ENCODE results near the gene CD99. TPM values are rescaled to one million over a fixed set of nuclear protein-coding genes. Genes with fewer than 3 reads are reported as not detected.

The CD99 gene
- total and polyA plus RNA-seq, 9 of the 15 experiments (the other 6 are each of a cell fraction or from before 2014, with no cell fraction given): 5.0 to 55.3 (median 34.5) TPM

DNA sequence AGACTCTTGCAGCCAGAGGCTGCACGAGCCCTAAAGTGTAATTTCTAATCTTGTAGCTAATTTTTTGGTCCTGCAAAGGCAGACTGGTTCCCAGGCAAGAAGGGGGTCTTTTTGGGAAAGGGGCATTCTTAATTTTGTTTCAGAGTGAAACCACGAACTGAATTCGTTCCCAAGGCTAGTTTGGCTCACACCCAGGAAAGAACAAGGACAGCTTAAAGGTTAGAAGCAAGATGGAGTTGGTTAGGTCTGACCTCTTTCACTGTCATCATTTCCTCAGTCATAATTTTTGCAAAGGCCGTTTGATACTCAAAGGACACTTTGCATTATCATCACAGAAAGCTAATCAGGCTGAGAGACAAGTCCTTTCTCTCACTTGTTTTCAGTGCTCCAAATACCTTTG is 91.7 kb downstream of the CD99 start (continued):
- TF ChIP-seq TSHZ1 (CRISPR knock-in tag; IDR thresholded peaks at IDR 0.05): peak; percentile 65; the same call in 1 of the 2 replicates
- TF ChIP-seq GTF2A2 (tag; IDR thresholded peaks at IDR 0.05): 0 out of 2 replicates have a peak, but pooled peaks have one; percentile 63
- TF ChIP-seq, protein P1, sequence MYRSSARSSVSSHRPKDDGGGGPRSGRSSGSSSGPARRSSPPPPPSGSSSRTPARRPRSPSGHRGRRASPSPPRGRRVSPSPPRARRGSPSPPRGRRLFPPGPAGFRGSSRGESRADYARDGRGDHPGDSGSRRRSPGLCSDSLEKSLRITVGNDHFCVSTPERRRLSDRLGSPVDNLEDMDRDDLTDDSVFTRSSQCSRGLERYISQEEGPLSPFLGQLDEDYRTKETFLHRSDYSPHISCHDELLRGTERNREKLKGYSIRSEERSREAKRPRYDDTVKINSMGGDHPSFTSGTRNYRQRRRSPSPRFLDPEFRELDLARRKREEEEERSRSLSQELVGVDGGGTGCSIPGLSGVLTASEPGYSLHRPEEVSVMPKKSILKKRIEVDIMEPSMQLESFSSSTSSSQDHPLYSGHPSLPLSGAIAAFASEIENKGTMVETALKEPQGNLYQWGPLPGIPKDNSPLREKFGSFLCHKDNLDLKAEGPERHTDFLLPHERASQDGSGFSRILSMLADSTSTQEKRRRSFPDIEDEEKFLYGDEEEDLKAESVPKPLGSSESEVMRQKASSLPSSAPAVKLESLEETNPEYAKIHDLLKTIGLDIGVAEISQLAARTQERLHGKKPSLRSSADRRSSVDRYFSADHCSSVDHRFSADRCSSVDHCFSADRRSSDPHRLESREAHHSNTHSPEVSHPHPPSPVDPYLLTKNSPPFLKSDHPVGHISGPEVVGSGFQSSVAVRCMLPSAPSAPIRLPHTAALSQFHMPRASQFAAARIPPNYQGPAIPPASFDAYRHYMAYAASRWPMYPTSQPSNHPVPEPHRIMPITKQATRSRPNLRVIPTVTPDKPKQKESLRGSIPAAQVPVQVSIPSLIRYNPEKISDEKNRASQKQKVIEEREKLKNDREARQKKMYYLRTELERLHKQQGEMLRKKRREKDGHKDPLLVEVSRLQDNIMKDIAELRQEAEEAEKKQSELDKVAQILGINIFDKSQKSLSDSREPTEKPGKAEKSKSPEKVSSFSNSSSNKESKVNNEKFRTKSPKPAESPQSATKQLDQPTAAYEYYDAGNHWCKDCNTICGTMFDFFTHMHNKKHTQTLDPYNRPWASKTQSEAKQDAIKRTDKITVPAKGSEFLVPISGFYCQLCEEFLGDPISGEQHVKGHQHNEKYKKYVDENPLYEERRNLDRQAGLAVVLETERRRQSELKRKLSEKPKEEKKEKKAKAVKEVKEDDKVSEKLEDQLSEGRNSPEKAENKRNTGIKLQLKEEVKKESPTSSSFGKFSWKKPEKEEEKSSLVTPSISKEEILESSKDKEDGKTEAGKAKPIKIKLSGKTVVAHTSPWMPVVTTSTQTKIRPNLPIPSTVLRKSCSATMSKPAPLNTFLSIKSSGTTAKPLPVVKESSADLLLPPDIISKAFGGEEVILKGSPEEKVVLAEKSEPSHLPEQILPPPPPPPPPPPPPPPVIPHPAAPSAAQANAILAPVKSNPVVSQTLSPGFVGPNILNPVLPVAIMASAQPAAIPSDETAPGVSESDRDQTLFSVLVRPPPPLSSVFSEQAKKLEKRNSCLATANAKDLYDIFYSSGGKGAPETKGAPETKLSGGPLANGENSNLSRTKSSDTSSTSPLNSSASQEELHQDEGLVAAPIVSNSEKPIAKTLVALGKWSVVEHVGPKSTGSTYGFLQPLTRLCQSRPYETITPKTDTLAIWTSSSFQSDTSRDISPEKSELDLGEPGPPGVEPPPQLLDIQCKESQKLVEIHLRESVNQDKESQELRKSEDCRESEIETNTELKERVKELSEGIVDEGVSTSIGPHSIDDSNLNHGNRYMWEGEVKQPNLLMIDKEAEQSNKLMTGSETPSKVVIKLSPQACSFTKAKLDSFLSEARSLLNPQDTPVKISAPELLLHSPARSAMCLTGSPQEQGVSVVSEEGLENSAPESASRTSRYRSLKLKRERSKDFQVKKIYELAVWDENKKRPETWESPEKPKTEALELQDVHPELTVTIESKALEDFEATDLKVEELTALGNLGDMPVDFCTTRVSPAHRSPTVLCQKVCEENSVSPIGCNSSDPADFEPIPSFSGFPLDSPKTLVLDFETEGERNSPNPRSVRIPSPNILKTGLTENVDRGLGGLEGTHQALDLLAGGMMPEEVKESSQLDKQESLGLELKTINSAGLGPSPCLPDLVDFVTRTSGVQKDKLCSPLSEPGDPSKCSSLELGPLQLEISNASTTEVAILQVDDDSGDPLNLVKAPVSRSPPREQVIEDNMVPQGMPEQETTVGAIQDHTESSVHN (IDR thresholded peaks at IDR 0.05; ENCODE audit: borderline replicate concordance in 1 of 2, low read depth in 1 of 2): no peak
- TF ChIP-seq, protein P2, sequence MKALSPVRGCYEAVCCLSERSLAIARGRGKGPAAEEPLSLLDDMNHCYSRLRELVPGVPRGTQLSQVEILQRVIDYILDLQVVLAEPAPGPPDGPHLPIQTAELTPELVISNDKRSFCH (CRISPR knock-in tag; IDR thresholded peaks at IDR 0.05): no peak
- TF ChIP-seq, protein P2 (tag; IDR thresholded peaks at IDR 0.05): peak; percentile 73
- TF ChIP-seq, protein P3, sequence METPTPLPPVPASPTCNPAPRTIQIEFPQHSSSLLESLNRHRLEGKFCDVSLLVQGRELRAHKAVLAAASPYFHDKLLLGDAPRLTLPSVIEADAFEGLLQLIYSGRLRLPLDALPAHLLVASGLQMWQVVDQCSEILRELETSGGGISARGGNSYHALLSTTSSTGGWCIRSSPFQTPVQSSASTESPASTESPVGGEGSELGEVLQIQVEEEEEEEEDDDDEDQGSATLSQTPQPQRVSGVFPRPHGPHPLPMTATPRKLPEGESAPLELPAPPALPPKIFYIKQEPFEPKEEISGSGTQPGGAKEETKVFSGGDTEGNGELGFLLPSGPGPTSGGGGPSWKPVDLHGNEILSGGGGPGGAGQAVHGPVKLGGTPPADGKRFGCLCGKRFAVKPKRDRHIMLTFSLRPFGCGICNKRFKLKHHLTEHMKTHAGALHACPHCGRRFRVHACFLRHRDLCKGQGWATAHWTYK (CRISPR knock-in tag; IDR thresholded peaks at IDR 0.05): peak; percentile 63; the same call in 1 of the 2 replicates
- peak; percentile 63; the same call in 1 of the 2 replicates for TF ChIP-seq DMBX1 (CRISPR knock-in tag; IDR thresholded peaks at IDR 0.05; ENCODE audit: borderline replicate concordance)
- TF ChIP-seq ZFP30 (CRISPR knock-in tag; IDR thresholded peaks at IDR 0.05; ENCODE audit: borderline replicate concordance): no peak
- TF ChIP-seq, protein P4, sequence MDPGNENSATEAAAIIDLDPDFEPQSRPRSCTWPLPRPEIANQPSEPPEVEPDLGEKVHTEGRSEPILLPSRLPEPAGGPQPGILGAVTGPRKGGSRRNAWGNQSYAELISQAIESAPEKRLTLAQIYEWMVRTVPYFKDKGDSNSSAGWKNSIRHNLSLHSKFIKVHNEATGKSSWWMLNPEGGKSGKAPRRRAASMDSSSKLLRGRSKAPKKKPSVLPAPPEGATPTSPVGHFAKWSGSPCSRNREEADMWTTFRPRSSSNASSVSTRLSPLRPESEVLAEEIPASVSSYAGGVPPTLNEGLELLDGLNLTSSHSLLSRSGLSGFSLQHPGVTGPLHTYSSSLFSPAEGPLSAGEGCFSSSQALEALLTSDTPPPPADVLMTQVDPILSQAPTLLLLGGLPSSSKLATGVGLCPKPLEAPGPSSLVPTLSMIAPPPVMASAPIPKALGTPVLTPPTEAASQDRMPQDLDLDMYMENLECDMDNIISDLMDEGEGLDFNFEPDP (CRISPR knock-in tag; IDR thresholded peaks at IDR 0.05): no peak
